HG02798 (cell line): ENCODE measurements around the gene TOGARAM1.
"Not testable (repeated sequence)": the region's sequence is repeated elsewhere in the genome, so short reads cannot be mapped to it uniquely, and the experiment has no call there.

Experiments used
- ATAC-seq: cut with Tn5 transposase; IDR thresholded peaks from one replicate; pipeline ENCODE4 v1.9.1; 2021; ENCODE audit warnings: mild to moderate bottlenecking; ENCODE audit not compliant: unreplicated experiment, poor library complexity

The TOGARAM1 gene

GRCh38 chr14:45038865-45039264, 76.9 kb downstream of the TOGARAM1 start:
- no peak for ATAC-seq

- no peak for ATAC-seq
Observed at GRCh38 chr14:45039390-45039789, 77.4 kb downstream of the TOGARAM1 start.

- ATAC-seq, result no peak
Observed at GRCh38 chr14:45041641-45042040, 79.7 kb downstream of the TOGARAM1 start.

GRCh38 chr14:45044638-45045037, 82.6 kb downstream of the TOGARAM1 start:
- no peak for ATAC-seq

- no peak for ATAC-seq
Observed at GRCh38 chr14:45048385-45048784, 86.4 kb downstream of the TOGARAM1 start.

- no peak for ATAC-seq
Observed at GRCh38 chr14:45051180-45051579, 89.2 kb downstream of the TOGARAM1 start.

GRCh38 chr14:45051896-45052295, 89.9 kb downstream of the TOGARAM1 start:
- no peak for ATAC-seq

GRCh38 chr14:45057349-45057748, 95.4 kb downstream of the TOGARAM1 start:
- no peak for ATAC-seq

- no peak for ATAC-seq
Observed at GRCh38 chr14:45057881-45058364, 95.9 kb downstream of the TOGARAM1 start.

- no peak for ATAC-seq
Observed at GRCh38 chr14:45060551-45060950, 98.6 kb downstream of the TOGARAM1 start.

- no peak for ATAC-seq
Observed at GRCh38 chr14:45065540-45065939, 103.5 kb downstream of the TOGARAM1 start.

- ATAC-seq, result no peak
Observed at GRCh38 chr14:45065956-45066355, 104.0 kb downstream of the TOGARAM1 start.

GRCh38 chr14:45066667-45067066, 104.7 kb downstream of the TOGARAM1 start:
- no peak for ATAC-seq

GRCh38 chr14:45068396-45068795, 106.4 kb downstream of the TOGARAM1 start:
- no peak for ATAC-seq

- ATAC-seq, result no peak
Observed at GRCh38 chr14:45070215-45070614, 108.2 kb downstream of the TOGARAM1 start.

GRCh38 chr14:45072126-45072525, 110.1 kb downstream of the TOGARAM1 start:
- no peak for ATAC-seq

- ATAC-seq, result no peak
Observed at GRCh38 chr14:45073231-45073879, 111.4 kb downstream of the TOGARAM1 start.

- no peak for ATAC-seq
Observed at GRCh38 chr14:45078323-45078722, 116.3 kb downstream of the TOGARAM1 start.

GRCh38 chr14:45080416-45080968, 118.5 kb downstream of the TOGARAM1 start:
- ATAC-seq, result not testable (repeated sequence)

- not testable (repeated sequence) for ATAC-seq
Observed at GRCh38 chr14:45081096-45081495, 119.1 kb downstream of the TOGARAM1 start.

- no peak for ATAC-seq
Observed at GRCh38 chr14:45082420-45082819, 120.4 kb downstream of the TOGARAM1 start.

- peak; percentile 7 for ATAC-seq
Observed at GRCh38 chr14:45083617-45083975, 121.6 kb downstream of the TOGARAM1 start.
